ENCODE results near the gene STAMBPL1. TPM values are rescaled to one million over a fixed set of nuclear protein-coding genes. Genes with fewer than 3 reads are reported as not detected.
A peak's percentile ranks its signal among the peaks of the same experiment; 100 is the strongest.

The STAMBPL1 gene
- total and polyA plus RNA-seq, 8 donors: 1.2 to 3.5 (median 2.3) TPM

GRCh38 chr10:88874281-88874680 lies 5.8 kb upstream of the STAMBPL1 start:
- intact Hi-C loops (cut with DNase I): no loop called here
- no peak for TF ChIP-seq CTCF (IDR thresholded peaks at IDR 0.05)
- Histone ChIP-seq H3K27me3 (peaks cover 0 to 3% (median 0%) of the 10 kb centered on the region in 4 donors), H3K9me3 (no peaks in the 10 kb centered on the region), H3K27ac (no peak overlapping the region), H3K4me3 (no peak overlapping the region), H3K4me1 (no peaks in the 10 kb centered on the region), H3K36me3 (no peaks in the 10 kb centered on the region)
- FAIRE-seq (no peak), DNase-seq (no peak), ATAC-seq (no peak)
- WGBS, 2 donors: 62 to 75% methylated on average over 2 of the region's 2 CpGs

DNA sequence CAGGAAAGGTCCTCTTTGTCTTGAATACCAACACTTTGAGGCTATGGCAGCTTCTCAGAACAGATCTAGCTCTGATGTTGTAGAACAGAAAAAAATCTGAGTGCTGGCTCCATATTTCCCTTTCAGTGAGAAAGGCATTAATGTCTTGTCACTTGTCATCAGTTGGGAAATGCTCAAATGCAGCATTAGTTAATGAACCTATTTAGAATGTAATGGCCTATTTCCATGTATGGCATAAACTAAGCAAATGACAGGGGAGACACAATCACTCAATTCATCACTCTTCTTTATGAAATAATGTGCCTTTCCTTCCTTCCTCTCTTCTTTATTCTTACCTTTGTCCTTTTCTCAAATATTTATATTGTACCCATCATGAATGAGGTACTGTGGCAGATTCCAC lies 5.0 kb upstream of the STAMBPL1 start:
- no peak overlapping the region for H3K27ac ChIP-seq
- no peak for FAIRE-seq
- TF ChIP-seq CTCF (IDR thresholded peaks at IDR 0.05): no peak
- H3K36me3 ChIP-seq: no peaks in the 10 kb centered on the region
- intact Hi-C loops (cut with DNase I): no loop called here
- peaks cover 0 to 4% (median 0%) of the 10 kb centered on the region in 3 donors for H3K4me1 ChIP-seq
- H3K27me3 ChIP-seq: peaks cover 0 to 3% (median 0%) of the 10 kb centered on the region in 4 donors
- no peak for DNase-seq
- H3K9me3 ChIP-seq: no peaks in the 10 kb centered on the region
- no peak overlapping the region for H3K4me3 ChIP-seq
- no peak for ATAC-seq

DNA sequence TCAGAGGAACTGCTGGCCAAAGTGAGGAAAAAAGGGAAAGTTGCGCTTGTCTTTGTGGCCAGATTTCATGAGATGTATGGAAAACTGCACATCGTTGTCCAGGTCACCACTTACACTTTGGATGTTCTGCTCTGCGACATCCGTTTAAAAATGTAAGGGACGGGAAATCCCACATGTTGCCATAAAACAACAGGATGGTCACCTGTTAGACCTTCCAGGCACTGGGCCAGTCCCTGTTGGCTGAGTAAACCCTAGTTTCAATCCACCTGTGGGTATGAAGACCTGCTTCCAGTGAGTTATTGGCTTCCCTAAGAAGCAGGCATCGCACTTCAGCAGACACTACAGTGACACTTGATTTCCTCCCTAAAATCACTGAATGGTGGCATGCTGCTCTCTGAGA lies 2.7 kb upstream of the STAMBPL1 start:
- no peaks in the 10 kb centered on the region for H3K36me3 ChIP-seq
- H3K9me3 ChIP-seq: no peaks in the 10 kb centered on the region
- H3K4me1 ChIP-seq: peaks cover 0 to 4% (median 0%) of the 10 kb centered on the region in 3 donors
- ATAC-seq (no peak), DNase-seq (no peak), FAIRE-seq (no peak)
- intact Hi-C loops (cut with DNase I): no loop called here
- 65 to 73% methylated on average over 6 of the region's 6 CpGs for WGBS, 2 donors
- H3K27ac ChIP-seq: no peak overlapping the region
- no peak for TF ChIP-seq CTCF (IDR thresholded peaks at IDR 0.05)
- peaks cover 0 to 3% (median 0%) of the 10 kb centered on the region in 4 donors for H3K27me3 ChIP-seq
- H3K4me3 ChIP-seq: no peak overlapping the region

- H3K27ac ChIP-seq: peak overlapping the region; percentile 64 to 92 (median 80)
- H3K4me1 ChIP-seq: peaks cover 0 to 4% (median 0%) of the 10 kb centered on the region in 3 donors
- intact Hi-C loops (cut with DNase I): no loop called here
- FAIRE-seq (no peak), ATAC-seq (peak; percentile 92 to 96 (median 94)), DNase-seq (peak; percentile 67 to 90 (median 76))
- peaks cover 0 to 3% (median 0%) of the 10 kb centered on the region in 4 donors for H3K27me3 ChIP-seq
- H3K36me3 ChIP-seq: no peaks in the 10 kb centered on the region
- H3K9me3 ChIP-seq: no peaks in the 10 kb centered on the region
- TF ChIP-seq CTCF (IDR thresholded peaks at IDR 0.05): no peak
- WGBS, 2 donors: 0% methylated on average over 75 to 84 of the region's 84 CpGs
- peak overlapping the region; percentile 57 to 85 (median 74) for H3K4me3 ChIP-seq
Observed at GRCh38 chr10:88880282-88881076, 434 bp downstream of the STAMBPL1 start.

DNA sequence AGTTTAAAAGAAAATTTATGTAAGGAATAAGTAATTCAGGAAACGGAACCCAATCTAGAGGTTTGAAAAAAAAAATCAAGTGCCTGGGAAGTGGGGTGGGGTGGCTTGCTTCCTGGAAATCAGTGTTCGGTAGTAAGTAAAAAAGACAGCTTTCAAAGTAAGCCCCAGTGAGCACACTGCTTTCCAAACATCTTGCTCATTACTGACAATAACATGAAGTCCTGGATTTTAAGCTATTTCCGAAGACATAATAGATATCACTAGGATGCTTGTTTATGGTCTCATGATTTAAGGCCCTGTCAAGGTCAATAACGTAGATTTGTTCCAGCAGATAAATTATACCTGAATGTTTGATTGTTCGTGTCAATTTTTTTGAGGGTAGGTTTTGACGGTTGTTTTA lies 1.3 kb downstream of the STAMBPL1 start:
- 41 to 42% methylated on average over 6 of the region's 6 CpGs for WGBS, 2 donors
- DNase-seq: no peak
- H3K27ac ChIP-seq: peak overlapping the region in 3 of 4 donors; percentile 73 to 92 (median 88)
- H3K4me1 ChIP-seq: peaks cover 0 to 4% (median 0%) of the 10 kb centered on the region in 3 donors
- intact Hi-C loops (cut with DNase I): no loop called here
- H3K4me3 ChIP-seq: peak overlapping the region in 3 of 4 donors; percentile 57 to 79 (median 69)
- peaks cover 0 to 3% (median 0%) of the 10 kb centered on the region in 4 donors for H3K27me3 ChIP-seq
- no peak for ATAC-seq
- no peak for TF ChIP-seq CTCF (IDR thresholded peaks at IDR 0.05)
- no peaks in the 10 kb centered on the region for H3K9me3 ChIP-seq
- no peaks in the 10 kb centered on the region for H3K36me3 ChIP-seq
- FAIRE-seq: no peak

Measured in pancreas (tissue), 10 donors.